ENCODE results near the gene VWA5B2. TPM values are rescaled to one million over a fixed set of nuclear protein-coding genes. Genes with fewer than 3 reads are reported as not detected.

Gene VWA5B2
- not detected for total RNA-seq (2021; fragmentation: NEBNext Ultra II Directional; extraction: Animal tissue kit (Norgen Biotek cat#: 25700))
- long read RNA-seq: 0 reads

DNA sequence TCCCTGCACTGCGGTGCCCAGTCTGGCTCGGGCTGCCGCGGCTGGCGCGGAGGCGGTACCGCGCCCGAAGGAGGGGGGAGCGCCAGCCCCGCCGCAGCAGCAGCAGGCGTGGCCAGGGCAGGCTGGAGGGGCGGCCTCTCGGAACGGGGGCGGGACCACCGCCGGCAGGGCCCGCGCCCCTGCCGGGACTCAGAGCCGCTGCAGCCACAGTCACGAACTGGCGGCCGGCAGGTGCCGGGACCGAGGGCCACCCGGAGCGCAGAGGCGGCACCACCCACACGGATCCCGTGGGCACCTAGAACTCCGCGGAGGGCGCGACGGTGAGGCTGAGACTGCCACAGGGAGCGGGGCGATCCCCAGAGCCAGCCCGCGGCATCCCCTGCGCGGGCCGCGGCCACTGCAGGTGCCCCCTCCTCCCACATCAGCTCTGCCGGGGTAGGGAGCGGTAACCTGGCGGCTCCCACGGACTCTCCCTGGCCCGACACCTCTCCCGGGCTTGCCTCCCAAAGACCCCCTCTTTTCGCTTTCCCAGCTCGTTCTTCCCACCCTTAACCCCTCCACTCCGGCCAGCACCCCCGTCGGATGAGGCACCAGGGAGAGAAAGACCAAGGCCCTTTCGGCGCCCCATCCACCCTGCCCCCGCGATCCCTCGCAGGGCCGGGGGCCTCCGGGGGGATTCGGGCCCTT lies at the start of gene VWA5B2:
TSS of gene VWA5B2 (plus strand) at position 192 of the 687 bp plus-strand sequence. CDS start 944 bp downstream, outside the sequence.
- peaks cover 48% of the 10 kb centered on the region for H3K27me3 Mint-ChIP-seq (ENCODE audit: insufficient read depth)
- H3K27ac Mint-ChIP-seq: no peak within 1 kb of the TSS
- peaks cover 14% of the 10 kb centered on the region for H3K4me1 Mint-ChIP-seq (ENCODE audit: low read depth)
- DNase-seq: peak; percentile 25
- H3K36me3 Mint-ChIP-seq (ENCODE audit: low read depth): peaks cover 5% of the 10 kb centered on the region; the same call in 1 of the 2 replicates
- TF ChIP-seq, protein P1, sequence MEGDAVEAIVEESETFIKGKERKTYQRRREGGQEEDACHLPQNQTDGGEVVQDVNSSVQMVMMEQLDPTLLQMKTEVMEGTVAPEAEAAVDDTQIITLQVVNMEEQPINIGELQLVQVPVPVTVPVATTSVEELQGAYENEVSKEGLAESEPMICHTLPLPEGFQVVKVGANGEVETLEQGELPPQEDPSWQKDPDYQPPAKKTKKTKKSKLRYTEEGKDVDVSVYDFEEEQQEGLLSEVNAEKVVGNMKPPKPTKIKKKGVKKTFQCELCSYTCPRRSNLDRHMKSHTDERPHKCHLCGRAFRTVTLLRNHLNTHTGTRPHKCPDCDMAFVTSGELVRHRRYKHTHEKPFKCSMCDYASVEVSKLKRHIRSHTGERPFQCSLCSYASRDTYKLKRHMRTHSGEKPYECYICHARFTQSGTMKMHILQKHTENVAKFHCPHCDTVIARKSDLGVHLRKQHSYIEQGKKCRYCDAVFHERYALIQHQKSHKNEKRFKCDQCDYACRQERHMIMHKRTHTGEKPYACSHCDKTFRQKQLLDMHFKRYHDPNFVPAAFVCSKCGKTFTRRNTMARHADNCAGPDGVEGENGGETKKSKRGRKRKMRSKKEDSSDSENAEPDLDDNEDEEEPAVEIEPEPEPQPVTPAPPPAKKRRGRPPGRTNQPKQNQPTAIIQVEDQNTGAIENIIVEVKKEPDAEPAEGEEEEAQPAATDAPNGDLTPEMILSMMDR (IDR thresholded peaks at IDR 0.05): no peak
- H3K4me3 Mint-ChIP-seq: no peak within 1 kb of the TSS; the same call in 1 of the 2 replicates
- no peaks in the 10 kb centered on the region for H3K9me3 Mint-ChIP-seq

DNA sequence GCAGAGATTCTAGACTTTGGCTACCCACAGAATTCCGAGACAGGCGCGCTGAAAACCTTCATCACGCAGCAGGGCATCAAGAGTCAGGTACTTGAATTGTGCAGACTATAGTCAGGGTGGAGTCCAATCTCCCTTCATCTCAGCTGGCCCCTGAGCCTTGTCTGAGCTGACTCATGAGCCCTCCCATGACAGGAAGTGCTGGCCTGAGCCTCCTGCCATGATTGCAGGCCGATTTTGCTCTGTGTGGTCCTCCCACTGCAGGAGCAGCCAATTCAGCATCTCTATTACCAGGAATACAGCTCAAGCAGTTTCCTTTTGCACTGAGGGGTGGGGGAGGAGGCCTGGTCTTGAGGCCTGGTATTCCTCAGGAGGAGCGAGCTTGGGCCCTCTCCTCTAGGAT lies 49.2 kb upstream of the VWA5B2 start:
- no peaks in the 10 kb centered on the region for H3K9me3 Mint-ChIP-seq
- DNase-seq: peak; percentile 42
- TF ChIP-seq, protein P1 (IDR thresholded peaks at IDR 0.05): no peak
- peaks cover 59% of the 10 kb centered on the region for H3K4me1 Mint-ChIP-seq (ENCODE audit: low read depth)
- H3K27ac Mint-ChIP-seq: peak overlapping the region; percentile 59
- H3K36me3 Mint-ChIP-seq (ENCODE audit: low read depth): peaks cover 57% of the 10 kb centered on the region
- no peak overlapping the region; the same call in 1 of the 2 replicates for H3K4me3 Mint-ChIP-seq
- H3K27me3 Mint-ChIP-seq (ENCODE audit: insufficient read depth): peaks cover 5% of the 10 kb centered on the region

DNA sequence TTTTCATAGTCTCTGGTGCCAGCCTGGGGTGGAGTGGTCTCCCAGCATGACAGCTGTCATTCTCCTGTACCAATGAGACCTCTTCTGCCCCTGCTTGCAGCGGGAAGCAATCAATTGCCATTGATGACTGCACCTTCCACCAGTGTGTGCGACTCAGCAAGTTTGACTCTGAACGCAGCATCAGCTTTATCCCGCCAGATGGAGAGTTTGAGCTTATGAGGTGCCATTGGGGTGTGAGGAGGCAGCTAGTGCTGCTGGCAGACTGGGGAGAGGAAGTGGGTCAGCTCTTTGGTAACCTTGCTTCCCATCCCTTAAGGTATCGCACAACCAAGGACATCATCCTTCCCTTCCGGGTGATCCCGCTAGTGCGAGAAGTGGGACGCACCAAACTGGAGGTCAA lies 47.8 kb upstream of the VWA5B2 start:
- no peak for DNase-seq
- no peaks in the 10 kb centered on the region for H3K9me3 Mint-ChIP-seq
- H3K27ac Mint-ChIP-seq: peak overlapping the region; percentile 40; the same call in 1 of the 2 replicates
- peaks cover 61% of the 10 kb centered on the region for H3K4me1 Mint-ChIP-seq (ENCODE audit: low read depth)
- H3K4me3 Mint-ChIP-seq: no peak overlapping the region
- H3K27me3 Mint-ChIP-seq (ENCODE audit: insufficient read depth): peaks cover 6% of the 10 kb centered on the region
- H3K36me3 Mint-ChIP-seq (ENCODE audit: low read depth): peaks cover 50% of the 10 kb centered on the region
- TF ChIP-seq, protein P1 (IDR thresholded peaks at IDR 0.05): no peak

DNA sequence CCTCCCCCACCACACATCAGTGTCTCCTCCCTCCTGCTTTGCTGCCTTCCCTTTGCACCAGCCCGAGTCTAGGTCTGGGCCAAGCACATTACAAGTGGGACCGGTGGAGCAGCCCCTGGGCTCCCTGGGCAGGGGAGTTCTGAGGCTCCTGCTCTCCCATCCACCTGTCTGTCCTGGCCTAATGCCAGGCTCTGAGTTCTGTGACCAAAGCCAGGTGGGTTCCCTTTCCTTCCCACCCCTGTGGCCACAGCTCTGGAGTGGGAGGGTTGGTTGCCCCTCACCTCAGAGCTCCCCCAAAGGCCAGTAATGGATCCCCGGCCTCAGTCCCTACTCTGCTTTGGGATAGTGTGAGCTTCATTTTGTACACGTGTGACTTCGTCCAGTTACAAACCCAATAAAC lies 45.7 kb upstream of the VWA5B2 start:
- H3K27ac Mint-ChIP-seq: peak overlapping the region; percentile 61; the same call in 1 of the 2 replicates
- no peak overlapping the region for H3K4me3 Mint-ChIP-seq
- H3K9me3 Mint-ChIP-seq: no peaks in the 10 kb centered on the region
- H3K27me3 Mint-ChIP-seq (ENCODE audit: insufficient read depth): peaks cover 11% of the 10 kb centered on the region
- H3K36me3 Mint-ChIP-seq (ENCODE audit: low read depth): peaks cover 54% of the 10 kb centered on the region
- TF ChIP-seq, protein P1 (IDR thresholded peaks at IDR 0.05): no peak
- H3K4me1 Mint-ChIP-seq (ENCODE audit: low read depth): peaks cover 56% of the 10 kb centered on the region
- no peak for DNase-seq

DNA sequence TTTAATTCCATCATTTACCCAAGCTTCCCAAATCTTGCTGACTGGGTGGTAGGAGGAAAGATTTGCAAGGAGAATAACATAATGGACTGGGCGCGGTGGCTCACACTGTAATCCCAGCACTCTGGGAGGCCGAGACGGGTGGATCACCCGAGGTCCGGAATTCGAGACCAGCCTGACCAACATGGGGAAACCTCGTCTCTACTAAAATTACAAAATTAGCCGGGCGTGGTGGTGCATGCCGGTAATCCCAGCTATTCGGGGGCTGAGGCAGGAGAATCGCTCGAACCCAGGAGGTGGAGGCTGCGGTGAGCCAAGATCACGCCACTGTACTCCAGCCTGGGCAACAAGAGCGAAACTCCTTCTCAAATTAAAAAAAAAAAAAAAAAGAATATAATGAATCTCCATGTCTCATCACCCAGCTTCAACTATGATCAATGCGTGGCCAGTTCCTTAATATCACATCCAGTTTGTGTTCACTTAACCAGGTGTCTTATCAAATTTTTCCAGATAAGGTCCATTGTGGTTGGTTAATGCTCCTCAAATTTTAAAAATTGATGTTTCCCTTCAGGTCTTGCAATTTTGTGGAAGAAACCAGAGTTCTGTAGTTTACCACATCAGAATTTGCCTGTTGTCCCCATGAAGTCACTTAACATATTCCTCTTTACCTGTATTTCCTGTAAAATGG lies 44.7 kb upstream of the VWA5B2 start:
- H3K4me3 Mint-ChIP-seq: peak overlapping the region; percentile 96
- DNase-seq: no peak

More for the DNA sequence above, 44.7 kb upstream of the VWA5B2 start:
- Mint-ChIP-seq H3K9me3 (no peaks in the 10 kb centered on the region), H3K4me1 (ENCODE audit: low read depth) (peaks cover 46% of the 10 kb centered on the region), H3K27ac (peak overlapping the region; percentile 86), H3K36me3 (ENCODE audit: low read depth) (peaks cover 52% of the 10 kb centered on the region), H3K27me3 (ENCODE audit: insufficient read depth) (peaks cover 11% of the 10 kb centered on the region)
- TF ChIP-seq, protein P1 (IDR thresholded peaks at IDR 0.05): no peak
